ENCODE data around the gene SLC25A33.

DNA sequence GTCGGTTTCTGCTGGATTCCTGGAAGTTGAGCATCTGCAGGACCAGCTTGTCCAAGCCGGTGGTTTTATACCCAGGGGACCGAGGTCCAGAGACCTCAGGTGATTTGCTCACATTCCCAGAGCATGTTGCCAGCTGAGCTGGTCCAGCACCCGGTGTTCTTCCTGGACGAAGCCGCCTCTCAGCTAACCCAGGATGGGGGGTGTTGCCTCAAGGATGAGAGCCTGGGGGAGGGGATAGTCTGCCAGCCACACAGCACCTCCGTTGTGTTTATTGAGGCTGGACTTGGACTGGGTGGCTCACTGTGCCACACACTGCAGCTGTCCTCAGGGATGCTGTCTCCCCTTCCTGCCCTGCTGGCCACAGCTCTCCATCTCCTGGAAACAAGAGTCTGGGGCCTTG, 50.9 kb downstream of the SLC25A33 start:
- TF ChIP-seq, protein P1, sequence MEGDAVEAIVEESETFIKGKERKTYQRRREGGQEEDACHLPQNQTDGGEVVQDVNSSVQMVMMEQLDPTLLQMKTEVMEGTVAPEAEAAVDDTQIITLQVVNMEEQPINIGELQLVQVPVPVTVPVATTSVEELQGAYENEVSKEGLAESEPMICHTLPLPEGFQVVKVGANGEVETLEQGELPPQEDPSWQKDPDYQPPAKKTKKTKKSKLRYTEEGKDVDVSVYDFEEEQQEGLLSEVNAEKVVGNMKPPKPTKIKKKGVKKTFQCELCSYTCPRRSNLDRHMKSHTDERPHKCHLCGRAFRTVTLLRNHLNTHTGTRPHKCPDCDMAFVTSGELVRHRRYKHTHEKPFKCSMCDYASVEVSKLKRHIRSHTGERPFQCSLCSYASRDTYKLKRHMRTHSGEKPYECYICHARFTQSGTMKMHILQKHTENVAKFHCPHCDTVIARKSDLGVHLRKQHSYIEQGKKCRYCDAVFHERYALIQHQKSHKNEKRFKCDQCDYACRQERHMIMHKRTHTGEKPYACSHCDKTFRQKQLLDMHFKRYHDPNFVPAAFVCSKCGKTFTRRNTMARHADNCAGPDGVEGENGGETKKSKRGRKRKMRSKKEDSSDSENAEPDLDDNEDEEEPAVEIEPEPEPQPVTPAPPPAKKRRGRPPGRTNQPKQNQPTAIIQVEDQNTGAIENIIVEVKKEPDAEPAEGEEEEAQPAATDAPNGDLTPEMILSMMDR (IDR thresholded peaks at IDR 0.05) = no peak
- no peak for TF ChIP-seq POLR2A (IDR thresholded peaks at IDR 0.05)

Data from adrenal gland (tissue), 5 donors.